HG03064 (cell line): ENCODE results near the gene MRPL21.
"Not testable (repeated sequence)": the region's sequence is repeated elsewhere in the genome, so short reads cannot be mapped to it uniquely, and the experiment has no call there.

Experiments used
- ATAC-seq: cut with Tn5 transposase; IDR thresholded peaks from one replicate; pipeline ENCODE4 v1.9.1; 2021; ENCODE audit warnings: low read depth; ENCODE audit not compliant: unreplicated experiment

Gene MRPL21

GRCh38 chr11:68914761-68915160 lies 11.1 kb upstream of the MRPL21 start:
- no peak for ATAC-seq

DNA sequence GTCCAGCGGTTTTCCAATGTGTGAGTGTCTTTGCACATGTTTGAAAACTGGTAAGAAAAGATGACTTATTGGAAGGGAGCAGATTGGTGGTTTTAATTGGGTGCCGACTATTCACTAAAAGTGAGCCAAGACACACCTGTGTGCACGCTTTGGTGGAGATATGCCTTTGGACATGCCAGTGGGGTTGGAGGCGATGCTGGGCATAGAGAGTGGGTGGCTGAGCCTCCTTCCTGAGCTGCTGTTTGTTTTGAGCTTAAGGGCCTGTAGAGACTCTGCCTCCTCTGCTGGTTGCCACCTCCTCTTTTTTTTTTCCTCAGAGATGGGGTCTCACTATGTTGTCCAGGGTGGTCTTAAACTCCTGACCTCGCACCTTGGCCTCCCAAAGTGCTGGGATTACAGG lies 9.6 kb upstream of the MRPL21 start:
- ATAC-seq, result no peak

- ATAC-seq, result no peak
These were observed 8.6 kb upstream of the MRPL21 start for GRCh38 chr11:68912254-68912653.

DNA sequence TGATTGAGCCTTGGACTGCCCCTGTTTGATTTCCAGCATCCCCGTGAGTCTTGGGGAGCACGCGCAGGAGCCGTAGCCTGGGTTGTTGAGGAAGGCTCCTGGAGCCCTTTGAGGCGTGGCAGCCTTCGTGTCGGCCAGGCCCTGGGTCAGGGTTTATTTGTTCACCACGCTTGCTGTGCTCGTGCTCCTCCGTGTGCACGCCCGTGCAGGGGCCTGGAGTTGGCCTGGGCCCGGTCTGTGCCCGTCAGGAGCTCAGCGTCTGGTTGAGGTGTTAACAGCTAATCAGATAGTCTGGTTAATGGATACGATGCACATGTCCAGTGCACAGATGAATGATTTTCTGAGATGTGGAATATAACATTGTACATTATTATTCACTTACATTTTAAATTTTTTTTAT lies 8.1 kb upstream of the MRPL21 start:
- ATAC-seq, result no peak

DNA sequence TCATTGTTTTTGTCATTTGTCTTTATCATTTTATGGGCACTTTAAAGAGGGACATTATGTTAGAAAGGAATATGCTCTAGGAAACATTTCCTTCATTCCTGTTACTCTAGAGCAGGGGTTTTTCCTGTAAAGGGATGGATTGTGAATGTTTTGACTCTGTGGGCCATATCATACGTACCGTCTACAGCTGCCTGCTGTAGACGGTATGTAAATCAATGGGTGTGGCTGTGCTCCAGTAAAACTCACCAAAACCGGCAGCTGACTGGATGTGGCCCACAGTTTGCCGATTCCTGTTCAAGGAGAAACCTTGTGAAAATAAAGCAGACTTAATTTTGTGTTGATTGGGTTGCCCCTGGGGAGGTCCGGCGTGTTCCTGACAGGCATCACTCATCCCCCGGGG lies 7.3 kb upstream of the MRPL21 start:
- no peak for ATAC-seq

DNA sequence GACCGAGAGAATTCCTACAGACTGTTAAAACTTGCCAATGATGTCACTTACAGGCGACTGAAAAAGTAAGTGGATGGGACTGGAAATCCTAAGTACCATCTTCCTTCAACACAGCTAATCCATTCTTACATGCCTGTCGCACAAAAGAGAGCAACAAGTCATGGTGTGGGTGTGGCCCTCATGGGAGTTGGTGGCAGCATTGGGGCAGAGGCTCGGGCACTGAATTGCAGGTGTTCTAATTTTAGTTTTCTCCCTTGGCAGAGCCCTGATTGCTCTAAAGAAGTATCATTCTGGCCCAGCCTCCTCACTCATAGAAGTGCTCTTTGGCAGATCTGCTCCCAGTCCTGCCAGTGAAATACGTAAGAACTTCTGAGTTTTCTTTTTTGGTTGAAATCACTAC lies 4.6 kb upstream of the MRPL21 start:
- no peak for ATAC-seq

GRCh38 chr11:68905421-68906360 lies 2.1 kb upstream of the MRPL21 start:
- ATAC-seq, result no peak

DNA sequence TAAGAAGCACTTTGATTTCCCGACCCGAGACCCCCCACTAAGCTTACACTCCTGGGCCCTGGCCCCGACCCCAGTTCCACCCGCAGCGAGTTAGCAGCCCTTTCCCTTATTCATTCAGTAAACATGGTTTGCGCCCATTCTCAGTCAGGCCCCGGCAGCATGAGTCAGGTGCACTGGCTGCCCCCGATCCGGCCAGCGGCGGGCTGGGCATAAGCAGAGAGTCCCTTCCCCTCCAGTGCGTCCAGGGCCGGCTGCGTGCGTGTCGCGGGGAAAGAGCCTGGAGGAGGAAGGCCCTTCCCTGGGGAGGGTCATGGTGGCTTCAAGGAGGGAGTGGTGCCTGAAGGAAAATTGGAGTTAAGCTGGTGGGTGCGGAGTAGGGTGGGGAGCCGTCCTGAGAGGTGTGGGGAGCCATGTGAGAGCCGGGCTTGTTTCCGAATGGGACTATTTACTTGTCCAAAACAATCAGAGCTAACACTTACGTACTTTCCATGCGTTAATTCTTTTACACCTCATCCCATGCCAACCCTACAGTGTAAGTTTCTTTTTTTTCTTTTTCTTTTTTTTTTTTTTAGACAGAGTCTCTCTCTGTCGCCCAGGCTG lies 716 bp upstream of the MRPL21 start:
- ATAC-seq, result peak; percentile 15

DNA sequence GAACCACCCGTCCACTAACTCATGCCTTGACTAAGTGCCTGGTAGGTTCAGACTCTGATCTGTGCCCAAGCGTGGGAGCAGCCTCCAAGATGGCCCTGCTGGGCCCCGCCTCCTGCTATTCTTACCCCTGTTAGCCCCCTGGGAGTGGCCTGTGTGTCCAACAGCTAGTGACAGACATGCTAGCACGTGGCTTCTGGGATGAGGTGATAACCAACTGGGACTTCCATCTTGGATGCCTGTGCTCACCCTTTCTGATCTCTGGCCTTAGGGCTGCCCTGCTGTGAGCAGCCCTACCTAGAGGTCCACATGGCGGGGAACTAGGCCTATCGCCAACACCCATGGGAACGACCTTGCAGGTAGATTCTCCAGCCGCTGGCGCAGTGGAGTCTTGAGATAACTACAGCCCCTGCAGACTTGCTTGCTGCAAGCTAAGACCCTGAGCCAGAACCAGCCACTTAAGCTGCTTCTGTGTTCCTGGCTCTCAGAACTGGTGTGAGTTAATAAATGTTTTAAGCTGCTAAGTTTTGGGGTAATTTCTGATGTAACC lies 2.7 kb downstream of the MRPL21 start:
- ATAC-seq, result no peak

GRCh38 chr11:68897441-68897840 lies 6.2 kb downstream of the MRPL21 start:
- ATAC-seq, result no peak

DNA sequence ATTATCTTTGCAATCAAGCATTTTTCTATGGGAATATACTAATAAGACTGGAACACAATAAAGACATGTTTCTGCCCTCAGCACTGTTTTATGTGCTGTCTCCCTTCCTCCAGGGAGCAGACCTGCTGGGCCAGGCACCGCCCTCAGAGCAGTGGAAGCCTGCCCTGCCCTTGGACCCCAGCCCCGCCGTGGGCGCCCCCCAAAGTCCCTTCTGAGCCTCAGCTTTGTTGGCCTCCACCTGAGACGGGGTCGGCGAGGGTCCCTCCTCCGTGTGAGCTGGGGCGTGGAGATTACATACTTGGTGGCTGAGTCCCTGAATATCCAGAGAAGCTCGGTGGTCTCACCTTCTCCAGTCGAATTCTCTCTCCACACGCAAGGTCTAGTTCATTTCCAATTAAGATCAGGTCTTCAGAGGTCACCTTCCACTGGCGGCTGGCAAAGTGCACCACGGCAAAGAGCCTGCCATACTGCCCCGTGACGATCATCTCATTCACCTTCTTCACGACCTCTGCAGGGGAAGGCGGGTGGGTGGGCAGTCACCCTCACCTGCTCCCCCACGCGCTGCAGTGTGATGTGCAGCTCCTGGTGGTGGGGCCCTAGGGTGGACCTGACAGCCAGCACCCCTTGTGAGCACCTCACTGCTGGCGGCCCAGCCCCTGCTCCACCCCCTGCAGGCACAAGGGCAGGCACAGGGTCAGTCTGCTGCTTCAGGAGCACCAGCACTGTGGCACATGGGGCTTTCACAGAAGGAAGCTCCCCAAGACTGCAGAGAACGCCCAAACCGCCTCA lies 7.3 kb downstream of the MRPL21 start:
- ATAC-seq, result no peak

- no peak for ATAC-seq
These were observed 10.3 kb downstream of the MRPL21 start for GRCh38 chr11:68893282-68893681.

GRCh38 chr11:68892576-68892975 lies 11.1 kb downstream of the MRPL21 start:
- no peak for ATAC-seq

DNA sequence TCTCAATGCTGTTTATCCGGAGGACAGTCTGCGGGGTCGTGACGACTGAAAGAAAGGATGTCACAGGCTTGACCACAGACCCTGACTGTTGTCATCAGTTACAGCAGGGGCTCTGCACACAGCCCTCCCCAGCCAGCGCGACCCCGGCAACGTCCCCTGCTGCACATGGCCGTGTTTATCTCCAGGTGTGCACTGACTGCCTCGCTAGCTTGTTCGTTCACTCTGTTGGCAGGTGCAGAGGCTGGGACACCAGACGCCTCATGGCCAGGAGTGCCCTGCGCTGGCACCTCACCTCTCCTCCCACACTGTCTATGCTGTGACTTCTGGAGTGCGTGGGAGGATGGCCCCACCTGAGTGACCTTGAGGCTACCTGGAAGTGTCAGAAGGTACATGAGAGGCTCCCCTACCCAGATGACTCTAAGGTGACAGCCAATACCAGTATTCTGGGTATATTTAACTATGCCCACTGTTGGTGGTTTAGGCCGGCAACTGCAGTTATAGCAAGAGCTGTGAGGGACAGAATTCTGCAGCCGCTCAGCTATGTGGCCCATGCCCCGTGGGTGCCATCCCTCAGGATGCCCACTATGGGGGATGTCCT lies 12.2 kb downstream of the MRPL21 start:
- ATAC-seq, result no peak

DNA sequence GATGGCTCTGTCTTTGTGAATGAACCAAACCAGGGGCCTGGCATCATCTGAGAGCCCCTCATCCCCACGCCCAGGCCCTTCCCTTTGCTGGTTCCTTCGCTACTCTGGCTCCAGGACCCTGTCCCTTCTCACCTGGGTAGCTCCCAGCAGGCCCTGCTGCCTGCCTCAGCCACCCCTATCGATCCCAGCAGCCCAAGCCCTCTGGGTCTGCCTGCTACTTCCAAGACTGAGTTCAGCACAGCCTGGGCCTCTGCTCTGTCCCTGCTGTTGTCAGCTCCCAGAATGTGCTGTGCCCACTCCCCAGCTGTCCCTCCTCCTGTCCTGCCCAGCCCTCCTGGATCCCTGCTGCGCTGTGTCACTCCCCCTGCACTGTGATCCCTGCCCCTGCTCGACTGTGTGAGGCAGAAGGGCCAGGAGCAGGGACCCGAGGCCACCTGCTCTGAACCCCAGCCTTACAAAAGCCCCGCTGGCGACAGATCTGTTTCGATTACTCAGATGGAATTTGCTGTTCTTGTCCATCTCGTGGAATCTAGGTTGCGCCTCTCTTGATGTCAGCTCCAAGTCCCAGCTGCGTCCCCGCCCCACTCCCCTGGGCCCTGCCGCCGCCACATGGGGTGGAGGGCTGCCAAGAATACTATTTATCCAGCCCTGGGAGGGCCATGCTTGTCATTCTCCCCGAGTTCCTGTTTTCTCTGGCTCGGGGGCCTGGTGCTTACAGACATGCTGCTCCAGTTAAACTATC lies 13.0 kb downstream of the MRPL21 start:
- no peak for ATAC-seq

DNA sequence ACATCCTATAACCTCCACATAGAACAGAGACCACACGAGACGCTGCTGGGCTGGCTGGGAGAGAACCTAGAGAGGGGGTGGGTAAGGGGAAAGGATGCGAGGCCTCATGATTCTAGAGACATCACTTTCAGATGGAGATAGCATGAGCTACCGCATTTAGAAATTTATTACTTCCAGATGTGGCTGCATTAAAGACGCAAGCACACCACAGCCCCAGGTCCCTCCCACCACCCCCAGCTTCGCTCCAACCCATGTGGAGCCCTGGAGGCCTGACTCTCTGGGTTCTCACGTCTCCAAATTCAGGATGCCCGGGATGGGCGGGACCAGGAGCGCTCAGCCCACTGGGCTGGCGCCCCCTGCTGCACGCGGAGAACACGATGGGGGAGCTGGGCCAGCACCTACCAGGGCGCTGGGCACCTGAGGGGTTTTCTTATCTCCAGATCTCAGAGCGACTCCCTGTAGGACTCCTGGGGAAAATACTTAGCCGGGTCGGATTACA lies 13.6 kb downstream of the MRPL21 start:
- ATAC-seq, result no peak

DNA sequence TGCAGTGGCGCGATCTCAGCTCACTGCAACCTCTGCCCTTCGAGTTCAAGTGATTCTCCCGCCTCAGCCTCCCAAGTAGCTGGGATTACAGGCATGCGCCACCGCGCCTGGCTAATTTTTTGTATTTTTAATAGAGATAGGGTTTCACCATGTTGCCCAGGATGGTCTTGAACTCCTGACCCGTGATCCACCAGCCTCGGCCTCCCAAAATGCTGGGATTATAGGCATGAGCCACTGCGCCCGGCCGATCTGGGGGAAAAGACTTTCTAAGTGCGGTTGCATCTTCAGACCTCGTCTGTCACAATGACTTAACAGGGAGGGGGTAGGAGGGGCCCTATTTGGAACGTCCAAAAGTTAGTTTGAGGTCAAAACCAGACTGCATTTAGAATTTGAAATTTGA lies 18.8 kb downstream of the MRPL21 start:
- not testable (repeated sequence) for ATAC-seq

- ATAC-seq, result no peak
These were observed 21.2 kb downstream of the MRPL21 start for GRCh38 chr11:68882391-68882790.

GRCh38 chr11:68881320-68881719 lies 22.3 kb downstream of the MRPL21 start:
- ATAC-seq, result no peak

GRCh38 chr11:68880851-68881250 lies 22.8 kb downstream of the MRPL21 start:
- no peak for ATAC-seq
